Suprapubic skin (tissue), 4 donors: ENCODE measurements around the gene LPAR5. TPM values are rescaled to one million over a fixed set of nuclear protein-coding genes. Genes with fewer than 3 reads are reported as not detected.

Source experiments
- DNase-seq, 2 donors: peaks; one replicate each; pipeline ENCODE4 v3.0.0-alpha.2; 2019; ENCODE audit warnings: low spot score in 2 of 2
- H3K27ac ChIP-seq: fragments of 200-600 bp; sonication (generic); one replicate; pipeline ENCODE4 v1.5.1; 2019
- H3K27me3 ChIP-seq: fragments of 200-600 bp; sonication (generic); one replicate; pipeline ENCODE4 v1.5.1; 2019
- H3K36me3 ChIP-seq: fragments of 200-600 bp; sonication (generic); one replicate; pipeline ENCODE4 v1.5.1; 2019
- H3K4me1 ChIP-seq: fragments of 200-600 bp; sonication (generic); one replicate; pipeline ENCODE4 v1.5.1; 2019
- H3K4me3 ChIP-seq: fragments of 200-600 bp; sonication (generic); one replicate; pipeline ENCODE4 v1.5.1; 2019; ENCODE audit warnings: mild to moderate bottlenecking
- H3K9me3 ChIP-seq: fragments of 200-600 bp; sonication (generic); one replicate; pipeline ENCODE4 v1.5.1; 2019
- CTCF ChIP-seq, 2 donors: fragments of 200-600 bp in 1 of 2; fragments of 450-650 bp in 1 of 2; sonication (generic) in 1 of 2; IDR thresholded peaks; one replicate each; pipeline ENCODE4 v1.5.1; 2016 to 2019; ENCODE audit warnings: antibody characterized with exemption in 2 of 2, mild to moderate bottlenecking in 1 of 2, moderate library complexity in 1 of 2
- EP300 ChIP-seq: sonication (generic); formaldehyde crosslinking; IDR thresholded peaks from one replicate; pipeline ENCODE4 v1.6.1; 2017; ENCODE audit warnings: antibody characterized with exemption
- POLR2A ChIP-seq, 2 donors: fragments of 450-650 bp; IDR thresholded peaks; one replicate each; pipeline ENCODE4 v1.6.1; 2017; ENCODE audit warnings: antibody characterized with exemption in 2 of 2, mild to moderate bottlenecking in 2 of 2, moderate library complexity in 2 of 2
- POLR2AphosphoS5 ChIP-seq, 3 donors: sonication (generic); formaldehyde crosslinking; IDR thresholded peaks; one replicate each; pipeline ENCODE4 v1.6.1; 2017; ENCODE audit warnings: antibody characterized with exemption in 3 of 3
- WGBS: methylation state at CpG from one replicate; pipeline ENCODE4 v1.1.5; 2018; 5-methylcytosine and 5-hydroxymethylcytosine counted together
- total RNA-seq, 4 donors: library from RNA; depleted of rRNA; stranded (reverse); fragments of >200 nt; gene quantifications; one replicate each; pipeline ENCODE4 v1.1.0, GENCODE V29; 2016

The LPAR5 gene
- total RNA-seq, 4 donors from 2014 or later: 5.8 to 15.0 (median 8.8) TPM

GRCh38 chr12:6653342-6653741 lies 17.6 kb upstream of the LPAR5 start:
- Histone ChIP-seq H3K4me3 (no peak overlapping the region), H3K36me3 (peaks cover 91% of the 10 kb centered on the region), H3K4me1 (no peaks in the 10 kb centered on the region), H3K9me3 (no peaks in the 10 kb centered on the region), H3K27ac (no peak overlapping the region), H3K27me3 (no peaks in the 10 kb centered on the region)
- TF ChIP-seq CTCF (IDR thresholded peaks at IDR 0.05) (no peak), POLR2A (IDR thresholded peaks at IDR 0.05) (no peak), EP300 (no peak)
- no peak for DNase-seq
- WGBS: 100% methylated on average over 1 of the region's 1 CpG

- Histone ChIP-seq H3K9me3 (no peaks in the 10 kb centered on the region), H3K27me3 (no peaks in the 10 kb centered on the region), H3K36me3 (peaks cover 85% of the 10 kb centered on the region), H3K4me1 (peaks cover 1% of the 10 kb centered on the region), H3K4me3 (no peak overlapping the region), H3K27ac (no peak overlapping the region)
- TF ChIP-seq POLR2A (IDR thresholded peaks at IDR 0.05) (no peak), EP300 (no peak), POLR2AphosphoS5 (IDR thresholded peaks at IDR 0.05) (no peak), CTCF (IDR thresholded peaks at IDR 0.05) (no peak)
- 82% methylated on average over 12 of the region's 12 CpGs for WGBS
- no peak for DNase-seq
Measured at GRCh38 chr12:6652391-6652790, 16.6 kb upstream of the LPAR5 start.

GRCh38 chr12:6650832-6651231 lies 15.1 kb upstream of the LPAR5 start:
- 85% methylated on average over 6 of the region's 8 CpGs for WGBS
- H3K36me3 ChIP-seq: peaks cover 70% of the 10 kb centered on the region
- no peak for TF ChIP-seq EP300

GRCh38 chr12:6647083-6647604 lies 11.4 kb upstream of the LPAR5 start, which contains the start of gene ACRBP:
ACRBP (minus strand) TSS chr12:6647432; CDS start chr12:6647366, 66 bp downstream.
- DNase-seq: peak in 1 of 2 donors; percentile 85
- H3K4me1 ChIP-seq: peaks cover 14% of the 10 kb centered on the region
- H3K9me3 ChIP-seq: no peaks in the 10 kb centered on the region
- no peak within 1 kb of the TSS for H3K27ac ChIP-seq
- WGBS: 12% methylated on average over 19 of the region's 38 CpGs
- no peak for TF ChIP-seq POLR2AphosphoS5 (IDR thresholded peaks at IDR 0.05)
- no peak for TF ChIP-seq EP300
- TF ChIP-seq POLR2A (IDR thresholded peaks at IDR 0.05): peak in 1 of 2 donors; percentile 23
- TF ChIP-seq CTCF (IDR thresholded peaks at IDR 0.05): no peak
- H3K36me3 ChIP-seq: peaks cover 36% of the 10 kb centered on the region
- no peaks in the 10 kb centered on the region for H3K27me3 ChIP-seq
- H3K4me3 ChIP-seq: peak within 1 kb of the TSS; percentile 47

More at GRCh38 chr12:6650832-6651231, 15.1 kb upstream of the LPAR5 start:
- DNase-seq: no peak
- H3K4me1 ChIP-seq: peaks cover 14% of the 10 kb centered on the region
- no peaks in the 10 kb centered on the region for H3K27me3 ChIP-seq
- no peak overlapping the region for H3K27ac ChIP-seq
- H3K9me3 ChIP-seq: no peaks in the 10 kb centered on the region
- H3K4me3 ChIP-seq: no peak overlapping the region

- no peak for DNase-seq
- Histone ChIP-seq H3K27me3 (no peaks in the 10 kb centered on the region), H3K4me1 (peaks cover 14% of the 10 kb centered on the region), H3K36me3 (peaks cover 29% of the 10 kb centered on the region), H3K27ac (no peak overlapping the region), H3K4me3 (peak overlapping the region; percentile 47), H3K9me3 (no peaks in the 10 kb centered on the region)
- TF ChIP-seq CTCF (IDR thresholded peaks at IDR 0.05) (no peak), EP300 (no peak), POLR2A (IDR thresholded peaks at IDR 0.05) (no peak), POLR2AphosphoS5 (IDR thresholded peaks at IDR 0.05) (no peak)
- WGBS: 56% methylated on average over 15 of the region's 28 CpGs
Measured at GRCh38 chr12:6646276-6647082, 10.7 kb upstream of the LPAR5 start.
